Upper lobe of left lung (tissue), 4 donors: ENCODE data around the gene TRIM44.

ENCODE experiments used
- EP300 ChIP-seq, 4 donors: sonication (generic); formaldehyde crosslinking; IDR thresholded peaks; one replicate each; pipeline ENCODE4 v1.5.1; 2017; ENCODE audit warnings: antibody characterized with exemption in 4 of 4, control low read depth in 2 of 4
- POLR2A ChIP-seq, 4 donors: fragments of 450-650 bp; IDR thresholded peaks; one replicate each; pipeline ENCODE4 v1.5.1; 2016 to 2017; ENCODE audit warnings: antibody characterized with exemption in 4 of 4, mild to moderate bottlenecking in 2 of 4
- TF ChIP-seq, protein P1 (sequence below), 6 experiments: fragments of 450-650 bp in 4 of 6; fragments of 200-600 bp in 2 of 6; sonication (generic) in 2 of 6; IDR thresholded peaks; one replicate each; pipeline ENCODE4 v1.5.1; 2016 to 2019; ENCODE audit warnings: antibody characterized with exemption in 6 of 6

DNA sequence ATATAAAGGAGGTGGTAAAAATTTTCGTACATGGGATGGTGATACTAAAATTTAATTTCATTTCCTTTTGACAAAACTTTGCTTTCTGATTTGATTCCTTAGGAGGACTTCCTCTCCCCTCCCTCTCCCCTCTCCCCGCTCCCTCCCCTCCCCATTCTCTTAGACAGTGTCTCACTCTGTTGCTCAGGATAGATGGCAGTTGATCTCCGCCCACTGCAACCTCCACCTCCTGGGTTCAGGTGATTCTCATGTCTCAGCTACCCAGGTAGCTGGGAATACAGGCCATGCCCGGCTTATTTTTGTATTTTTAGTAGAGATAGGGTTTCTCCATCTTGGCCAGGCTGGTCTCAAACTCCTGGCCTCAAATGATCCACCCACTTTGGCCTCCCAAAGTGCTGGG lies 15.9 kb downstream of the TRIM44 start:
- TF ChIP-seq POLR2A (IDR thresholded peaks at IDR 0.05): no peak
- TF ChIP-seq, protein P1, sequence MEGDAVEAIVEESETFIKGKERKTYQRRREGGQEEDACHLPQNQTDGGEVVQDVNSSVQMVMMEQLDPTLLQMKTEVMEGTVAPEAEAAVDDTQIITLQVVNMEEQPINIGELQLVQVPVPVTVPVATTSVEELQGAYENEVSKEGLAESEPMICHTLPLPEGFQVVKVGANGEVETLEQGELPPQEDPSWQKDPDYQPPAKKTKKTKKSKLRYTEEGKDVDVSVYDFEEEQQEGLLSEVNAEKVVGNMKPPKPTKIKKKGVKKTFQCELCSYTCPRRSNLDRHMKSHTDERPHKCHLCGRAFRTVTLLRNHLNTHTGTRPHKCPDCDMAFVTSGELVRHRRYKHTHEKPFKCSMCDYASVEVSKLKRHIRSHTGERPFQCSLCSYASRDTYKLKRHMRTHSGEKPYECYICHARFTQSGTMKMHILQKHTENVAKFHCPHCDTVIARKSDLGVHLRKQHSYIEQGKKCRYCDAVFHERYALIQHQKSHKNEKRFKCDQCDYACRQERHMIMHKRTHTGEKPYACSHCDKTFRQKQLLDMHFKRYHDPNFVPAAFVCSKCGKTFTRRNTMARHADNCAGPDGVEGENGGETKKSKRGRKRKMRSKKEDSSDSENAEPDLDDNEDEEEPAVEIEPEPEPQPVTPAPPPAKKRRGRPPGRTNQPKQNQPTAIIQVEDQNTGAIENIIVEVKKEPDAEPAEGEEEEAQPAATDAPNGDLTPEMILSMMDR (IDR thresholded peaks at IDR 0.05): no peak
- TF ChIP-seq EP300 (IDR thresholded peaks at IDR 0.05): no peak
